Measurements from ENCODE around the gene NDUFS3. TPM values are rescaled to one million over a fixed set of nuclear protein-coding genes. Genes with fewer than 3 reads are reported as not detected.

NDUFS3 gene
- total RNA-seq, 1 experiment from 2014 or later = 135 TPM

DNA sequence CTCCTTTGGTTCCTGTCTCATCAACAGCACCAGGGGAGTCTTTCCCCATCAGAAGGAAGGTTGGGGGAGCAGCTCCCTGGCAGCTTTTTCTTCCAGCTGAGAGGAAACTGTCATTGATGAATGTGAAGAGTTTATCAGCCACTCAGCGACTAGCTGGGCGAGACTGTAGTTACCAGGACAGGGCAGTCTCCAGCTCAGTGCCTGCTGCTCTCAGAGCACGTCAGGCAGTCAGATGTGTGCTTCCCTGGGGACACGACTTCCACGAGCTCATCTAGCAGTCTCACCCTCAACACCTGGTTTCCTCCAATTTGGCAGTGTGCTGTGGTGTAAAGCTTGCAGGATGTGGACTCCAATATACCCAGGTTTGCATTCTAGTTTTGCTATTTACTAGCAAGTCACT, 27.9 kb downstream of the NDUFS3 start:
- no peak overlapping the region for H3K4me3 ChIP-seq (ENCODE audit: low read depth in 2 of 2, low read length in 2 of 2)
- ATAC-seq = no peak
- ChIA-PET POLR2A (interaction anchor here (0.6 kb wide), 1 partner anchor 23 kb away, joined by 3 read pairs; no protein-coding TSS in a partner anchor), CTCF (no interaction called here)
- TF ChIP-seq, protein P1, sequence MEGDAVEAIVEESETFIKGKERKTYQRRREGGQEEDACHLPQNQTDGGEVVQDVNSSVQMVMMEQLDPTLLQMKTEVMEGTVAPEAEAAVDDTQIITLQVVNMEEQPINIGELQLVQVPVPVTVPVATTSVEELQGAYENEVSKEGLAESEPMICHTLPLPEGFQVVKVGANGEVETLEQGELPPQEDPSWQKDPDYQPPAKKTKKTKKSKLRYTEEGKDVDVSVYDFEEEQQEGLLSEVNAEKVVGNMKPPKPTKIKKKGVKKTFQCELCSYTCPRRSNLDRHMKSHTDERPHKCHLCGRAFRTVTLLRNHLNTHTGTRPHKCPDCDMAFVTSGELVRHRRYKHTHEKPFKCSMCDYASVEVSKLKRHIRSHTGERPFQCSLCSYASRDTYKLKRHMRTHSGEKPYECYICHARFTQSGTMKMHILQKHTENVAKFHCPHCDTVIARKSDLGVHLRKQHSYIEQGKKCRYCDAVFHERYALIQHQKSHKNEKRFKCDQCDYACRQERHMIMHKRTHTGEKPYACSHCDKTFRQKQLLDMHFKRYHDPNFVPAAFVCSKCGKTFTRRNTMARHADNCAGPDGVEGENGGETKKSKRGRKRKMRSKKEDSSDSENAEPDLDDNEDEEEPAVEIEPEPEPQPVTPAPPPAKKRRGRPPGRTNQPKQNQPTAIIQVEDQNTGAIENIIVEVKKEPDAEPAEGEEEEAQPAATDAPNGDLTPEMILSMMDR (IDR thresholded peaks at IDR 0.05) = no peak
- TF ChIP-seq TCF7L2 (IDR thresholded peaks at IDR 0.05; ENCODE audit: low read depth, low read length) (no peak), POLR2AphosphoS5 (IDR thresholded peaks at IDR 0.05; ENCODE audit: low read depth, low read length) (no peak), SIN3A (IDR thresholded peaks at IDR 0.05; ENCODE audit: borderline replicate concordance, insufficient read depth, low read depth, low read length) (no peak)
- TF ChIP-seq, protein P2, sequence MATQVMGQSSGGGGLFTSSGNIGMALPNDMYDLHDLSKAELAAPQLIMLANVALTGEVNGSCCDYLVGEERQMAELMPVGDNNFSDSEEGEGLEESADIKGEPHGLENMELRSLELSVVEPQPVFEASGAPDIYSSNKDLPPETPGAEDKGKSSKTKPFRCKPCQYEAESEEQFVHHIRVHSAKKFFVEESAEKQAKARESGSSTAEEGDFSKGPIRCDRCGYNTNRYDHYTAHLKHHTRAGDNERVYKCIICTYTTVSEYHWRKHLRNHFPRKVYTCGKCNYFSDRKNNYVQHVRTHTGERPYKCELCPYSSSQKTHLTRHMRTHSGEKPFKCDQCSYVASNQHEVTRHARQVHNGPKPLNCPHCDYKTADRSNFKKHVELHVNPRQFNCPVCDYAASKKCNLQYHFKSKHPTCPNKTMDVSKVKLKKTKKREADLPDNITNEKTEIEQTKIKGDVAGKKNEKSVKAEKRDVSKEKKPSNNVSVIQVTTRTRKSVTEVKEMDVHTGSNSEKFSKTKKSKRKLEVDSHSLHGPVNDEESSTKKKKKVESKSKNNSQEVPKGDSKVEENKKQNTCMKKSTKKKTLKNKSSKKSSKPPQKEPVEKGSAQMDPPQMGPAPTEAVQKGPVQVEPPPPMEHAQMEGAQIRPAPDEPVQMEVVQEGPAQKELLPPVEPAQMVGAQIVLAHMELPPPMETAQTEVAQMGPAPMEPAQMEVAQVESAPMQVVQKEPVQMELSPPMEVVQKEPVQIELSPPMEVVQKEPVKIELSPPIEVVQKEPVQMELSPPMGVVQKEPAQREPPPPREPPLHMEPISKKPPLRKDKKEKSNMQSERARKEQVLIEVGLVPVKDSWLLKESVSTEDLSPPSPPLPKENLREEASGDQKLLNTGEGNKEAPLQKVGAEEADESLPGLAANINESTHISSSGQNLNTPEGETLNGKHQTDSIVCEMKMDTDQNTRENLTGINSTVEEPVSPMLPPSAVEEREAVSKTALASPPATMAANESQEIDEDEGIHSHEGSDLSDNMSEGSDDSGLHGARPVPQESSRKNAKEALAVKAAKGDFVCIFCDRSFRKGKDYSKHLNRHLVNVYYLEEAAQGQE (IDR thresholded peaks at IDR 0.05; ENCODE audit: insufficient read depth in 1 of 2, low read depth in 2 of 2, low read length in 1 of 2) = no peak
- no TSS peak for BruUV-seq (replicated peaks)
- DNase-seq (ENCODE audit: low read depth, low spot score) = no peak
- H3K4me1 ChIP-seq (ENCODE audit: control insufficient read depth, insufficient read depth, low read length) = no peaks in the 10 kb centered on the region
- H3K27me3 ChIP-seq (ENCODE audit: control insufficient read depth, insufficient read depth, low read length) = no peaks in the 10 kb centered on the region
- no peaks in the 10 kb centered on the region for H3K9me3 ChIP-seq (ENCODE audit: control insufficient read depth, insufficient read depth, low read depth, low read length)
- no peak overlapping the region for H3K27ac ChIP-seq (ENCODE audit: low read length)
- in situ Hi-C loops (cut with HindIII; ENCODE audit: low pct_unique_long_range_greater_than_20kb, low sequenced_read_pairs) = no loop called here
- H3K36me3 ChIP-seq (ENCODE audit: control insufficient read depth, insufficient read depth, low read length) = no peaks in the 10 kb centered on the region
- intact Hi-C loops (cut with micrococcal nuclease; ENCODE audit: unreplicated experiment) = no loop called here

DNA sequence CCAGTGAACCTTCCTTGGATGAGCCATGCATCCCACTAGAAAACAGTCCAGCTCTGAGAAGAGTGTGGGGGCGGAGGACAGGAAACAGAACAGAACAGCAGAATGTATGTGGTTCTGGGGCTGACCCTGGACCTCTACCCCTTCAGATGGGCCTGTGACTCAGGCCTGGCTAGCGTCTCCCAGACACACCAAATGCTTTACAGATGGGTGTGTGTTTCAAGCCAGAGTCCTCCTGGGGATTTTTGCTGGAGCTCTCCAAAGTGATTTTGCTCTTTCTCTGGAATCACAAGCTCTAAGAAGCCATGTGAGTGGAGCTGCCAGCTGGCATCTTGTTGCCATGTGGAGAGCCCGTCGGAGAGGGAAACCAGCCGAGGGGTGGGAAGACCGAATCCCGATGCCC, 28.5 kb downstream of the NDUFS3 start:
- Histone ChIP-seq H3K4me1 (ENCODE audit: control insufficient read depth, insufficient read depth, low read length) (no peaks in the 10 kb centered on the region), H3K36me3 (ENCODE audit: control insufficient read depth, insufficient read depth, low read length) (no peaks in the 10 kb centered on the region), H3K4me3 (ENCODE audit: low read depth in 2 of 2, low read length in 2 of 2) (no peak overlapping the region), H3K27ac (ENCODE audit: low read length) (no peak overlapping the region), H3K9me3 (ENCODE audit: control insufficient read depth, insufficient read depth, low read depth, low read length) (no peaks in the 10 kb centered on the region), H3K27me3 (ENCODE audit: control insufficient read depth, insufficient read depth, low read length) (no peaks in the 10 kb centered on the region)
- intact Hi-C loops (cut with micrococcal nuclease; ENCODE audit: unreplicated experiment) (no loop called here), in situ Hi-C loops (cut with HindIII; ENCODE audit: low pct_unique_long_range_greater_than_20kb, low sequenced_read_pairs) (no loop called here)
- BruUV-seq (replicated peaks) = no TSS peak
- TF ChIP-seq POLR2AphosphoS5 (IDR thresholded peaks at IDR 0.05; ENCODE audit: low read depth, low read length) = no peak
- TF ChIP-seq SIN3A (IDR thresholded peaks at IDR 0.05; ENCODE audit: borderline replicate concordance, insufficient read depth, low read depth, low read length) = no peak
- TF ChIP-seq, protein P2 (IDR thresholded peaks at IDR 0.05; ENCODE audit: insufficient read depth in 1 of 2, low read depth in 2 of 2, low read length in 1 of 2) = no peak
- TF ChIP-seq, protein P1 (IDR thresholded peaks at IDR 0.05) = no peak
- no peak for TF ChIP-seq TCF7L2 (IDR thresholded peaks at IDR 0.05; ENCODE audit: low read depth, low read length)
- ATAC-seq (no peak), DNase-seq (ENCODE audit: low read depth, low spot score) (no peak)
- POLR2A ChIA-PET = no interaction called here
- CTCF ChIA-PET = no interaction called here
